Measurements from ENCODE around the gene RAP1GAP2.
A peak's percentile ranks its signal among the peaks of the same experiment; 100 is the strongest.
"Not testable (repeated sequence)": the region's sequence is repeated elsewhere in the genome, so short reads cannot be mapped to it uniquely, and the experiment has no call there.

Gene RAP1GAP2

GRCh38 chr17:2780256-2780655 is 16.0 kb upstream of the RAP1GAP2 start:
- TF ChIP-seq, protein P1, sequence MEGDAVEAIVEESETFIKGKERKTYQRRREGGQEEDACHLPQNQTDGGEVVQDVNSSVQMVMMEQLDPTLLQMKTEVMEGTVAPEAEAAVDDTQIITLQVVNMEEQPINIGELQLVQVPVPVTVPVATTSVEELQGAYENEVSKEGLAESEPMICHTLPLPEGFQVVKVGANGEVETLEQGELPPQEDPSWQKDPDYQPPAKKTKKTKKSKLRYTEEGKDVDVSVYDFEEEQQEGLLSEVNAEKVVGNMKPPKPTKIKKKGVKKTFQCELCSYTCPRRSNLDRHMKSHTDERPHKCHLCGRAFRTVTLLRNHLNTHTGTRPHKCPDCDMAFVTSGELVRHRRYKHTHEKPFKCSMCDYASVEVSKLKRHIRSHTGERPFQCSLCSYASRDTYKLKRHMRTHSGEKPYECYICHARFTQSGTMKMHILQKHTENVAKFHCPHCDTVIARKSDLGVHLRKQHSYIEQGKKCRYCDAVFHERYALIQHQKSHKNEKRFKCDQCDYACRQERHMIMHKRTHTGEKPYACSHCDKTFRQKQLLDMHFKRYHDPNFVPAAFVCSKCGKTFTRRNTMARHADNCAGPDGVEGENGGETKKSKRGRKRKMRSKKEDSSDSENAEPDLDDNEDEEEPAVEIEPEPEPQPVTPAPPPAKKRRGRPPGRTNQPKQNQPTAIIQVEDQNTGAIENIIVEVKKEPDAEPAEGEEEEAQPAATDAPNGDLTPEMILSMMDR (conservative IDR thresholded peaks at IDR 0.05): no peak
- H3K27ac ChIP-seq: no peak overlapping the region

- TF ChIP-seq, protein P1 (conservative IDR thresholded peaks at IDR 0.05): no peak
- H3K27ac ChIP-seq: no peak overlapping the region
Observed at GRCh38 chr17:2780931-2781454, 15.2 kb upstream of the RAP1GAP2 start.

DNA sequence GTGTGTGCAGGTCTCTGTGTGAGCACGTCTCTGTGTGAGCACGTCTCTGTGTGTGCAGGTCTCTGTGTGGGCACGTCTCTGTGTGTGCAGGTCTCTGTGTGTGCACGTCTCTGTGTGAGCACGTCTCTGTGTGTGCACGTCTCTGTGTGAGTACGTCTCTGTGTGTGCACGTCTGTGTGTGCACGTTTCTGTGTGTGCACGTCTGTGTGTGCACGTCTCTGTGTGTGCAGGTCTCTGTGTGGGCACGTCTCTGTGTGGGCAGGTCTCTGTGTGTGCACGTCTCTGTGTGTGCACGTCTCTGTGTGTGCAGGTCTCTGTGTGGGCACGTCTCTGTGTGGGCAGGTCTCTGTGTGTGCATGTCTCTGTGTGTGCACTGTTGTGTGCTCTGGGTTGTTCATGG is 14.6 kb upstream of the RAP1GAP2 start:
- H3K27ac ChIP-seq: not testable (repeated sequence)

DNA sequence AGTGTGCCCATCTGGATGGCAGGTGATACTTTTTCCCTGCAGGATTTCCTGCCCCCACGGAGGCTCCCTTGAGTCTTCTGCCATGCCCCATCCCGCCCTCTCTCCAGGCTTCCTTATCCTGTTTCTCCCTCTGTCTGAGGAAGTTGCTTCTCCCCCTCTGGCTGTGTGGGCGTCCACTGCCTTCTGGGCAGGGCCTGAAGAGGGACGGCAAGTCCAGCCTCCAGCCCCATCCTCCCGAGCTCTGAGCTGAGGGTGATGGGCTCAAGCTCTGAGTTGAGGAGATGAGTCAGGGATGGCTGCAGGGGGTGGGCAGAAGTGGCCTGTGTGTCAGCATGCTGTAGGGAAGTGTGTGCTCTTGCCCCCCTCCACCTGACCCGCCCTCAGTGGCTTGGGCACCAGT is 14.2 kb upstream of the RAP1GAP2 start:
- TF ChIP-seq, protein P1 (conservative IDR thresholded peaks at IDR 0.05): no peak
- H3K27ac ChIP-seq: no peak overlapping the region

DNA sequence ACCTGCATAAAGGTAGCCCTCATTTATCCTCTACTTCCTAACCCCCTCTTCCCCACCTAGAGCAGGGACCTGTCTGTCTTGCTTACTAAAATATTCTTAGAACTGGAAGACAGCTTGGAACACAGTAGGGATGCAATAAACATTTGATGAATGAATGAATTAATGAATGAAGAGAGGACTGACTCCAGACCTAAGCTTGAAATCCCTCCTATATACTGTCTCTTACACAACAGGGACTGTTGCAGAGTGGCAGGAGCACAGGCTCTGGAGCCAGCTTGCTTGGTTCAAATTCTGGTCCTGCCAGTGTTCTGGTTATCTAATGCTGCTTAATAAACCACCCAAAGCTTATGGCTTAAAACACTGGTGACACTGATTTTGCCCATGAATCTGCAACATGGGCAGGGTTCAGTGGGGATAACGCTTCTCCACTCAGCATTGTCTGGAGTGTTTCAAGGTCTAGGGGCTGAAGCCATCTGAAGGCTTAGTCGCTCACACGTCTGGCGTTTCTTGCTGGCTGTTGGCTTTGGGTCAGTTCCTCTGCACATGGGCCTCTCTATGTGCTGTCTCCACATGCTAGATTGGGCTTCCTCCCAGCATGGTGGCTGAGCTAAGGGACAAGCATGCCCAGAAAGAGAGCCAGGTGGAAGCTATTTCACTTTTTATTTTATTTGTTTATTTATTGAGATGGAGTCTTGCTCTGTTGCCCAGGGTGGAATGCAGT is 12.8 kb upstream of the RAP1GAP2 start:
- TF ChIP-seq, protein P1 (conservative IDR thresholded peaks at IDR 0.05): no peak
- H3K27ac ChIP-seq: no peak overlapping the region

DNA sequence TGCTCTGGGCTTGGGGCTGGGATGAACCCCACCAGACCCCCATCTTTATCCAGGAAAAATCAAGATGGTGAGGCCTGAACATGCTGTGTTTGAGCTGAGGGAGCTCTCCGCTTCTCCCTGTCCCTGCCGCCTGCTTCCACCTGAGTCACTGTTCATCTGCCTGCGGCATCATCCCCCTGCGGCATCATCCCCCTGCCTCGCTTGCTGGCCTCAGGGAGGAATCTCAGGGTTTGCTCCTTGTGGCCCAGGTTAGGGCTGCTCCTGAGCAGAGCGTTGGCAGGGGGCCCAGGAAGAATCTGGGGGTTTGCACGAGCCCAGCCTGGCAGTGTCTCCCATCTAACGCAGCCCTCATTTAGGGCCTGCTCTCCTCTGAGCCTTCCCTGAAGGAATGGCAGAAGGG is 11.4 kb upstream of the RAP1GAP2 start:
- TF ChIP-seq, protein P1 (conservative IDR thresholded peaks at IDR 0.05): no peak
- no peak overlapping the region for H3K27ac ChIP-seq

- H3K27ac ChIP-seq: peak overlapping the region; percentile 65
Observed at GRCh38 chr17:2785376-2785775, 10.9 kb upstream of the RAP1GAP2 start.

GRCh38 chr17:2786176-2786881 is 9.9 kb upstream of the RAP1GAP2 start:
- TF ChIP-seq, protein P1 (conservative IDR thresholded peaks at IDR 0.05): peak; percentile 99
- peak overlapping the region; percentile 65 for H3K27ac ChIP-seq

Data from VCaP (cell line).